Mesothelial cell of epicardium (in vitro differentiated cells): ENCODE results near the gene ACAA1. TPM values are rescaled to one million over a fixed set of nuclear protein-coding genes. Genes with fewer than 3 reads are reported as not detected.

Source experiments
- DNase-seq, 2 experiments: peaks; one replicate each; pipeline ENCODE4 v3.0.0; 2021; ENCODE audit warnings: low spot score in 2 of 2; ENCODE audit not compliant: unreplicated experiment in 2 of 2
- H3K27ac Mint-ChIP-seq: 2 replicates; pipeline ENCODE4 v1.8.0; 2021; ENCODE audit warnings: mixed read lengths
- H3K27me3 Mint-ChIP-seq: 2 replicates; pipeline ENCODE4 v1.8.0; 2021; ENCODE audit warnings: low read depth, mixed read lengths
- H3K36me3 Mint-ChIP-seq: 2 replicates; pipeline ENCODE4 v1.8.0; 2021; ENCODE audit warnings: mixed read lengths
- H3K4me1 Mint-ChIP-seq: 2 replicates; pipeline ENCODE4 v1.8.0; 2021; ENCODE audit warnings: mixed read lengths
- H3K4me3 Mint-ChIP-seq: 2 replicates; pipeline ENCODE4 v1.8.0; 2021; ENCODE audit warnings: mild to moderate bottlenecking, moderate library complexity, mixed read lengths
- H3K9me3 Mint-ChIP-seq: 2 replicates; pipeline ENCODE4 v1.8.0; 2021; ENCODE audit warnings: mixed read lengths
- total RNA-seq: library from RNA; stranded (reverse); gene quantifications from 3 replicates; pipeline ENCODE4 v1.2.1, GENCODE V29; 2021
- TF ChIP-seq, protein P1 (sequence below): fragments of 200-600 bp; sonication (generic); IDR thresholded peaks from one replicate; pipeline ENCODE4 v1.5.0; 2021; ENCODE audit warnings: antibody characterized with exemption; ENCODE audit not compliant: unreplicated experiment

The ACAA1 gene
- total RNA-seq, 1 donor from 2014 or later, result 57.7 TPM

DNA sequence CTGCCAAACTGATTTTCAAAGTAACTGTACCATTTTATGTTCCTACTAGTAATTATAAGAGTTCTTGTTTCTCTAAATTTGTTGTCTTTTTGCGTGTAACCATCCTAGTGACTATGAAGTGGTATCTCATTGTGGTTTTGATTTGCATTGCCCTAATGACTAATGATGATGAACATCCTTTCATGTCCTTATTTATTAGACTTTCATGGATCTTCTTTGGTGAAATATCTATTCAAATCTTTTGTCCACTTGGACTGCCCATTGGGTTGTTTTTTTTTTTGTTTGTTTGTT lies 32.0 kb upstream of the ACAA1 start:
- H3K27ac Mint-ChIP-seq, result no peak overlapping the region
- no peak overlapping the region for H3K4me3 Mint-ChIP-seq

DNA sequence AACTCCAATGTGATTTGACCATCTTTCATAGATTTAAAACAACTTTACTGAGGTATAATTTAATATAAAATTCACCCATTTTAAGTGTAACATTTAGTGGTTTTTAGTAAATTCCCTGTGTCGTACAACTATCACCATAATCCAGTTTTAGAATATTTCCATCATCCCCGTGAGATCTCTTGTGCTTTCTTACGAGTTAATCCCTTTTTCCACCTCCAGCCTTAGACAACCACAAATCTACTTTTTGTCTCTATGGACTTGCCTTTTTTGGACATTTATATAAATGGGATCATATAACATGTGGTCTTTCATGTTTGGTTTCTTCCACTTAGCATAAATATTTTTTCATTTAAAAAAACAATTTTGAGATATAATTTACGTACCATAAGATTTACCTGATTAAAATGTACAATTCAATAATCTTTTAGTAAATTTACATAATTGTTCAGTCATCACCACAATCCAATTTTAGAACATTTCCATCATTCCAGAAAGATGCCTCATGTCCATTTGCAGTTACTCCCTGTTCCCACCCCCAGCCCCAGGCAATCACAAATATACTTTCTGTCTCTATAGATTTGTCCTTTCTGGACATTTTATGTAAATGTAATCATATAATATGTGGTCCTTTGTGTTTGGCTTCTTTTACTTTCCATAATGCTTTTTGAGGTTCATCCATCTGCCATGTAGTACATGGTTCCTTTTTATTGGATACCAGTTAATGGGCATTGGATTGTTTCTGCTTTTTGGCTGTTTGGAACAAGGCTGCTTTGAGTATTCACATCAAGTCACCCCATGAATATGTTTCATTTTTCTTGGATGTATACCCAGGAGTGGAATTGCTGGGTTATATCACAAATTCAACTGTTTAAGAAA lies 31.5 kb upstream of the ACAA1 start:
- Mint-ChIP-seq H3K9me3 (no peaks in the 10 kb centered on the region), H3K4me1 (peaks cover 25% of the 10 kb centered on the region), H3K4me3 (no peak overlapping the region), H3K27ac (no peak overlapping the region), H3K27me3 (no peaks in the 10 kb centered on the region), H3K36me3 (no peaks in the 10 kb centered on the region)
- DNase-seq, result no peak
- TF ChIP-seq, protein P1, sequence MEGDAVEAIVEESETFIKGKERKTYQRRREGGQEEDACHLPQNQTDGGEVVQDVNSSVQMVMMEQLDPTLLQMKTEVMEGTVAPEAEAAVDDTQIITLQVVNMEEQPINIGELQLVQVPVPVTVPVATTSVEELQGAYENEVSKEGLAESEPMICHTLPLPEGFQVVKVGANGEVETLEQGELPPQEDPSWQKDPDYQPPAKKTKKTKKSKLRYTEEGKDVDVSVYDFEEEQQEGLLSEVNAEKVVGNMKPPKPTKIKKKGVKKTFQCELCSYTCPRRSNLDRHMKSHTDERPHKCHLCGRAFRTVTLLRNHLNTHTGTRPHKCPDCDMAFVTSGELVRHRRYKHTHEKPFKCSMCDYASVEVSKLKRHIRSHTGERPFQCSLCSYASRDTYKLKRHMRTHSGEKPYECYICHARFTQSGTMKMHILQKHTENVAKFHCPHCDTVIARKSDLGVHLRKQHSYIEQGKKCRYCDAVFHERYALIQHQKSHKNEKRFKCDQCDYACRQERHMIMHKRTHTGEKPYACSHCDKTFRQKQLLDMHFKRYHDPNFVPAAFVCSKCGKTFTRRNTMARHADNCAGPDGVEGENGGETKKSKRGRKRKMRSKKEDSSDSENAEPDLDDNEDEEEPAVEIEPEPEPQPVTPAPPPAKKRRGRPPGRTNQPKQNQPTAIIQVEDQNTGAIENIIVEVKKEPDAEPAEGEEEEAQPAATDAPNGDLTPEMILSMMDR, result no peak

More for the DNA sequence above, 32.0 kb upstream of the ACAA1 start:
- no peak for DNase-seq
- no peaks in the 10 kb centered on the region for H3K36me3 Mint-ChIP-seq
- H3K27me3 Mint-ChIP-seq, result no peaks in the 10 kb centered on the region
- TF ChIP-seq, protein P1, result no peak
- H3K9me3 Mint-ChIP-seq, result no peaks in the 10 kb centered on the region
- H3K4me1 Mint-ChIP-seq, result peaks cover 27% of the 10 kb centered on the region

DNA sequence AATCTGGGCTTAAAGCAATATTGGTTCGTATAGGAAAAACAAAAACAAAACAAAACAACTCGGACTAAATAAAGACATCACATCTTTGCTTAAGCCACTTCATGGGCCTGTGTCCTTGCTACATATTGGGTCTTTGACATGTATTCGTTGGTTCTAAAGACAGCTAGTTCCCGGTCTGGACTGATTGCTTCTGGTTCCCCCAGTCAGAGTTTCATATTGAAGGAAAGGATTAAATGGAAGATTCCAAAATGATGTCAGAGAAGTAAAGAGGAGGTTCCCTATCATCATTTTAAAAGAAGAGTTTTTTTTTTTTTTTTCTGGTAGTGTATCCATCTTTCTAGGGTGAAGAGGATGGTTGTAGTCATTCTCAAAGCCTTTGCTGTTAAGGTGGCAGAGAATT lies 30.7 kb upstream of the ACAA1 start:
- Mint-ChIP-seq H3K36me3 (no peaks in the 10 kb centered on the region), H3K9me3 (no peaks in the 10 kb centered on the region), H3K4me1 (peaks cover 25% of the 10 kb centered on the region), H3K27ac (peak overlapping the region; percentile 10), H3K4me3 (peak overlapping the region; percentile 29), H3K27me3 (no peaks in the 10 kb centered on the region)
- TF ChIP-seq, protein P1, result no peak
- DNase-seq, result no peak

DNA sequence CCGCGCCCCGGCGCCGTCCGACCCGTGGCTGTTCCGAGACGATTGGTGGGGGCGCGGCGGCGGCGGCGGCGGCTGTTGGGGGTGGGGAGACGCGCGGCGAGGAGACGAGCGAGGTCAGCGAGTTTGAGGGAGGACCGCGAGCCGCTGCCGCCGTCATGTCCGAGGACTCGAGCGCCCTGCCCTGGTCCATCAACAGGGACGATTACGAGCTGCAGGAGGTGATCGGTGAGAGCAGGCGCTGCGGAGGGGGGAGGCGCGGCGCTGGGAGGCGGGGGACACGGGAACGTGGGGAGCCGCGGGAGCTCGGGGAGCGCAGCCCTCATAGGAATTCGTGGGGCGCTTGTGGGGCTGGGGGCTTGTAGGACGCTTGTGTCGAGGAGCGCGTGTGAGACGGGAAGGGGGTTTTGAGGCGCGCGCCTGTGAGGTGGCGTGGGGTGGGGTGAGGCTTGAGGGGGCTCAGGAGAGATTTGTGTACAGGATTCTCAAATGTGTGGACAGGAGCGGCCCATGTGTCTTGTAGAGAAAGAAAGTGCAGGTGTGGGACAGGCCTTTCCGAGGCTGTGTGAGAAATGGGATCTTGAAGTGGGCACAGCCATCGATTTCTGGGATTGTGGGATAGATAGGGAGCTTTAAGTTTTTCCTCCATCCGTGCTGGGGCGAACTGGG lies 28.9 kb upstream of the ACAA1 start:
- peak overlapping the region; percentile 100 for H3K27ac Mint-ChIP-seq
- no peak for DNase-seq
- H3K9me3 Mint-ChIP-seq, result no peaks in the 10 kb centered on the region
- H3K27me3 Mint-ChIP-seq, result no peaks in the 10 kb centered on the region
- H3K4me3 Mint-ChIP-seq, result peak overlapping the region; percentile 89
- peaks cover 25% of the 10 kb centered on the region for H3K4me1 Mint-ChIP-seq
- TF ChIP-seq, protein P1, result no peak
- no peaks in the 10 kb centered on the region for H3K36me3 Mint-ChIP-seq

DNA sequence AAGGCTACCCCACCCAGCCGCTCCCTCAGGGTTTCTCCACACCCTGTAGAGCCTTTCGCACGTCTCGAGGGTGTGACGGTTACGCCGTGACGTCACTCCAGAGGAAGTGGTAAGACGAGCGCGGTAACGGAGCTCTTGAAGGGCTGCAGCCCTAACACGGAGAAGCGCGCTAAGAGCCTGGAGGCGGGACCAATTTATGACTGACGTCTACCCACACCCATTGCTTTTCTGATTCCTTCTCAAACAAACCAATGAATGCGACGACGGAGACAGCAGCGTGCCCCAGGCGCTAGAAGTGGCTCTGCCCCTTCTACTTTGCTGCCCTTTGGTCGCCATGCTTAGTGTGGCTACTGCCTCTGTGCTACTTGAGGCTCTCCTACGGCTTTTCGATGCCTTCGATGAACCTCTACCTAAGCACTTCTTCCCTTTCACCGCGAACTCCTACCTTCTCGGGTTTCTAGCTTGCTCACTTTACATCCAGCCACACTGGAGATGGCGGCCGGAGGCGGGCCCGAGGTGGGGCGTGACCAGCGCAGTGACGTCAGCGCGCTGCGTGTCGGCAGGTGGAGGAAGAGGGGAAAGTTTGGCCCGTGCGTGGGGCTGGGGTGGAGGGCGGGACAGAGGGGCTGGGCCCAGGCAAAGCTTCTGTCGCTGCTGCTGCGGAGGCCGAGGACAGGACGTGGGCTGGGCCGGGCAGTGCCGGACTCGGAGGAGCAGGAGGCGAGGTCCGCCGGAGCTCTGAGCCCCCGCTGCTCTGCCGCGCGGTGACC lies 28.2 kb upstream of the ACAA1 start, which contains the start of gene OXSR1:
TSS of gene OXSR1 (plus strand) at position 586 of the 770 bp plus-strand sequence. CDS start 340 bp downstream, outside the sequence.
- H3K36me3 Mint-ChIP-seq, result no peaks in the 10 kb centered on the region
- peaks cover 25% of the 10 kb centered on the region for H3K4me1 Mint-ChIP-seq
- TF ChIP-seq, protein P1, result no peak
- H3K4me3 Mint-ChIP-seq, result peak within 1 kb of the TSS; percentile 89
- H3K27ac Mint-ChIP-seq, result peak within 1 kb of the TSS; percentile 100
- no peaks in the 10 kb centered on the region for H3K27me3 Mint-ChIP-seq
- no peaks in the 10 kb centered on the region for H3K9me3 Mint-ChIP-seq
- DNase-seq, result peak; percentile 85 to 96
